HL-60 (cell line): Measurements from ENCODE around the gene VAT1.
A peak's percentile ranks its signal among the peaks of the same experiment; 100 is the strongest.

Source experiments
- DNase-seq, 2 experiments: peaks; one replicate each; pipeline ENCODE4 v3.0.0-alpha.2; 2010 to 2020; ENCODE audit warnings: low read depth in 1 of 2, low spot score in 1 of 2
- H3K27ac ChIP-seq: fragments of 250-450 bp; sonication (Bioruptor Pico); replicated peaks from 2 replicates; pipeline ENCODE4 v1.5.1; 2020; ENCODE audit warnings: mild to moderate bottlenecking, moderate library complexity
- H3K27me3 ChIP-seq: fragments of 250-450 bp; sonication (Bioruptor Pico); 2 replicates; pipeline ENCODE4 v1.5.1; 2021; ENCODE audit warnings: mild to moderate bottlenecking, moderate library complexity; ENCODE audit not compliant: insufficient read depth, poor library complexity, severe bottlenecking
- H3K4me3 ChIP-seq: replicated peaks from 2 replicates; pipeline ENCODE4 v1.5.1; 2011; ENCODE audit warnings: mild to moderate bottlenecking, control low read depth, low read length; ENCODE audit not compliant: insufficient read depth
- CTCF ChIP-seq: IDR thresholded peaks from one replicate; pipeline ENCODE4 v1.5.1; 2011; ENCODE audit warnings: low read length, control low read depth, inconsistent platforms; ENCODE audit not compliant: insufficient read depth
- GABPA ChIP-seq: IDR thresholded peaks from 2 replicates; pipeline ENCODE4 v1.6.1; 2012; ENCODE audit warnings: low read depth
- POLR2AphosphoS5 ChIP-seq: IDR thresholded peaks from 2 replicates; pipeline ENCODE4 v1.6.1; 2012; ENCODE audit warnings: low read depth
- REST ChIP-seq: IDR thresholded peaks from 2 replicates; pipeline ENCODE4 v1.6.1; 2012; ENCODE audit warnings: low read depth; ENCODE audit not compliant: insufficient replicate concordance
- SPI1 ChIP-seq: IDR thresholded peaks from 2 replicates; pipeline ENCODE4 v1.6.1; 2012; ENCODE audit warnings: low read depth, mild to moderate bottlenecking, borderline replicate concordance

Gene VAT1

GRCh38 chr17:43018008-43018853 lies 4.0 kb downstream of the VAT1 start:
- Histone ChIP-seq H3K27me3 (no peaks in the 10 kb centered on the region), H3K4me3 (no peak overlapping the region; the same call in 1 of the 2 replicates), H3K27ac (peak overlapping the region; percentile 93)
- peak in 1 of 2 experiments; percentile 55 for DNase-seq
- no peak for TF ChIP-seq REST
- no peak for TF ChIP-seq CTCF
- TF ChIP-seq GABPA: no peak
- TF ChIP-seq POLR2AphosphoS5: peak; percentile 37; the same call in 1 of the 2 replicates

GRCh38 chr17:43016216-43016615 lies 6.0 kb downstream of the VAT1 start:
- Histone ChIP-seq H3K4me3 (no peak overlapping the region), H3K27ac (peak overlapping the region; percentile 71), H3K27me3 (no peaks in the 10 kb centered on the region)
- DNase-seq: no peak
- TF ChIP-seq POLR2AphosphoS5 (no peak), SPI1 (no peak), REST (no peak), GABPA (no peak), CTCF (no peak)

- no peak for TF ChIP-seq REST
- no peak for TF ChIP-seq SPI1
- TF ChIP-seq CTCF: no peak
- TF ChIP-seq POLR2AphosphoS5: no peak
- TF ChIP-seq GABPA: no peak
- no peak overlapping the region for H3K4me3 ChIP-seq
- DNase-seq: no peak
- no peaks in the 10 kb centered on the region for H3K27me3 ChIP-seq
- H3K27ac ChIP-seq: peak overlapping the region; percentile 71
Observed at GRCh38 chr17:43015579-43015978, 6.6 kb downstream of the VAT1 start.
